ENCODE data around the gene ISG20L2. TPM values are rescaled to one million over a fixed set of nuclear protein-coding genes. Genes with fewer than 3 reads are reported as not detected.

Gene ISG20L2
- total RNA-seq, 1 donor from 2014 or later: 33.4 TPM

- peaks cover 10% of the 10 kb centered on the region for H3K27me3 Mint-ChIP-seq (ENCODE audit: unreplicated experiment)
- peak; percentile 33 for DNase-seq (ENCODE audit: low spot score)
- H3K36me3 Mint-ChIP-seq (ENCODE audit: low read depth, unreplicated experiment): peaks cover 5% of the 10 kb centered on the region
- H3K4me1 Mint-ChIP-seq (ENCODE audit: unreplicated experiment): peaks cover 12% of the 10 kb centered on the region
- no peaks in the 10 kb centered on the region for H3K9me3 Mint-ChIP-seq (ENCODE audit: unreplicated experiment)
- H3K27ac Mint-ChIP-seq (ENCODE audit: unreplicated experiment): no peak overlapping the region
- no peak for TF ChIP-seq CTCF (IDR thresholded peaks at IDR 0.05; ENCODE audit: unreplicated experiment)
- H3K4me3 Mint-ChIP-seq (ENCODE audit: unreplicated experiment): no peak overlapping the region
Measured at GRCh38 chr1:156682166-156682890, 46.2 kb downstream of the ISG20L2 start.

GRCh38 chr1:156681196-156681960, 47.2 kb downstream of the ISG20L2 start:
- H3K9me3 Mint-ChIP-seq (ENCODE audit: unreplicated experiment): no peaks in the 10 kb centered on the region
- H3K27me3 Mint-ChIP-seq (ENCODE audit: unreplicated experiment): peaks cover 12% of the 10 kb centered on the region
- peaks cover 12% of the 10 kb centered on the region for H3K4me1 Mint-ChIP-seq (ENCODE audit: unreplicated experiment)
- H3K4me3 Mint-ChIP-seq (ENCODE audit: unreplicated experiment): no peak overlapping the region
- no peak for TF ChIP-seq CTCF (IDR thresholded peaks at IDR 0.05; ENCODE audit: unreplicated experiment)
- DNase-seq (ENCODE audit: low spot score): no peak
- no peak overlapping the region for H3K27ac Mint-ChIP-seq (ENCODE audit: unreplicated experiment)
- peaks cover 5% of the 10 kb centered on the region for H3K36me3 Mint-ChIP-seq (ENCODE audit: low read depth, unreplicated experiment)

- Mint-ChIP-seq H3K9me3 (ENCODE audit: unreplicated experiment) (no peaks in the 10 kb centered on the region), H3K4me3 (ENCODE audit: unreplicated experiment) (no peak overlapping the region), H3K36me3 (ENCODE audit: low read depth, unreplicated experiment) (peaks cover 5% of the 10 kb centered on the region), H3K27ac (ENCODE audit: unreplicated experiment) (no peak overlapping the region), H3K27me3 (ENCODE audit: unreplicated experiment) (peaks cover 12% of the 10 kb centered on the region), H3K4me1 (ENCODE audit: unreplicated experiment) (peaks cover 18% of the 10 kb centered on the region)
- no peak for DNase-seq (ENCODE audit: low spot score)
- no peak for TF ChIP-seq CTCF (IDR thresholded peaks at IDR 0.05; ENCODE audit: unreplicated experiment)
Measured at GRCh38 chr1:156680056-156680455, 48.5 kb downstream of the ISG20L2 start.

- H3K27me3 Mint-ChIP-seq (ENCODE audit: unreplicated experiment): peaks cover 9% of the 10 kb centered on the region
Measured at GRCh38 chr1:156677616-156678596, 50.7 kb downstream of the ISG20L2 start.

More at GRCh38 chr1:156677616-156678596, 50.7 kb downstream of the ISG20L2 start:
- peak; percentile 66 for DNase-seq (ENCODE audit: low spot score)
- TF ChIP-seq CTCF (IDR thresholded peaks at IDR 0.05; ENCODE audit: unreplicated experiment): peak; percentile 67
- no peaks in the 10 kb centered on the region for H3K9me3 Mint-ChIP-seq (ENCODE audit: unreplicated experiment)
- H3K36me3 Mint-ChIP-seq (ENCODE audit: low read depth, unreplicated experiment): peaks cover 12% of the 10 kb centered on the region
- peak overlapping the region; percentile 88 for H3K4me3 Mint-ChIP-seq (ENCODE audit: unreplicated experiment)
- H3K4me1 Mint-ChIP-seq (ENCODE audit: unreplicated experiment): peaks cover 39% of the 10 kb centered on the region
- H3K27ac Mint-ChIP-seq (ENCODE audit: unreplicated experiment): peak overlapping the region; percentile 67

Data from endothelial cell (in vitro differentiated cells).